RWPE1 (cell line): ENCODE results near the gene ZNF330.

Experiments used
- CTCF ChIA-PET: fragments of 350-600 bp; sonication (Branson Sonifier 250); formaldehyde crosslinking; extraction: SDS; loops from one replicate; lab custom pipeline; 2021; lab: Yijun Ruan, JAX
- POLR2A ChIA-PET: fragments of 400-600 bp; formaldehyde crosslinking; extraction: SDS; loops from one replicate; lab custom pipeline; 2020; ENCODE audit warnings: antibody characterized with exemption; ENCODE audit not compliant: low non-redundant PET; lab: Yijun Ruan, JAX
- DNase-seq: peaks from one replicate; pipeline ENCODE4 v3.0.0; 2012; ENCODE audit warnings: low spot score
- H3K27ac ChIP-seq: fragments of 450-650 bp; 2 replicates; pipeline ENCODE4 v1.5.1; 2017
- CTCF ChIP-seq: fragments of 450-650 bp; conservative IDR thresholded peaks from 2 replicates; pipeline ENCODE4 v1.5.1; 2017; ENCODE audit warnings: low read depth, mild to moderate bottlenecking

Gene ZNF330

DNA sequence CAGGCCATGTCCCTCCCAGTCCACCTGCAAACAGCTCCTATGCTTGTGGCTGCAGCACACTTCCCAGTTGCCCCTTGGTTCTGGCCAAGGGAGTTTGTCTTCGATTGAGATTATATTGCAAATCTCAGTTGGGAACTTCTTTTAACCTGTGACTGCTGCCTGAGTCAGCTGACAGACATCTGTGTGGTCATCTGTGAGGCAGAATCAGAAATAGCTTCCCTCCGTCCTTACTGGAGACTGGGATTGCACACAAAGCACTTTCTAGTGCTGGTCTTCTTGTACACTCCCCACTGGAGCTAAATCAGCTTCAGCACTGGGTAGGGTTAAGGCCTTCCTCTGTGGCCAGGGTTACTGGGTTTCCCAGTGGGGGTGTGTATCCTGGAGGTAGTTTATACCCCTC, 34.3 kb downstream of the ZNF330 start:
- TF ChIP-seq CTCF, result no peak
- ChIA-PET POLR2A (no interaction called here), CTCF (no interaction called here)
- DNase-seq, result no peak
- H3K27ac ChIP-seq, result no peak overlapping the region

- ChIA-PET POLR2A (no interaction called here), CTCF (no interaction called here)
- TF ChIP-seq CTCF, result no peak
- no peak for DNase-seq
- H3K27ac ChIP-seq, result no peak overlapping the region
Observed at GRCh38 chr4:141258558-141258957, 37.9 kb downstream of the ZNF330 start.

GRCh38 chr4:141275834-141276233, 55.1 kb downstream of the ZNF330 start:
- no peak overlapping the region for H3K27ac ChIP-seq
- CTCF ChIA-PET, result interaction anchor here (0.7 kb wide), 1 partner anchor 432 kb away, joined by 3 read pairs; no protein-coding TSS in a partner anchor
- POLR2A ChIA-PET, result no interaction called here
- DNase-seq, result peak; percentile 4
- TF ChIP-seq CTCF, result no peak

- DNase-seq, result no peak
- CTCF ChIA-PET, result no interaction called here
- H3K27ac ChIP-seq, result no peak overlapping the region
- no peak for TF ChIP-seq CTCF
- POLR2A ChIA-PET, result no interaction called here
Observed at GRCh38 chr4:141283152-141283551, 62.5 kb downstream of the ZNF330 start.

DNA sequence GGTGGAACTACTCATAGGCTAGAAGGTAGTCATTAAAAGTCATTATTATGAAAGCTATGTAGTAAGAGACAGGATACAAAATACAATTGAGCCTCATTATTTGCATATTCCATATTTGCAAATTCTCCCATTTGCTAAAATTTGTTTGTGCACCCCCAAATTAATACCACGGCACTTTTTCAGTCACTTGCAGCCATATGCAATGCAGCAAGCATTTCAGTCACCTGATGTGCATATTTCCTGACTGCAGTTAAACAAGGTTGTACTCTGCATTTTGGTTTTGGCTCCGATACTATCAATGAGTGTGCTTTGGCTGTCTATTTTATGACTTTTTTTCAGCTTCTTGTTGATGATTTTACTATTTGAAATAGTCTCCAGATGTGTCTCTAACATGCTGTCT, 62.9 kb downstream of the ZNF330 start:
- ChIA-PET CTCF (no interaction called here), POLR2A (no interaction called here)
- no peak for TF ChIP-seq CTCF
- DNase-seq, result no peak
- H3K27ac ChIP-seq, result no peak overlapping the region
